Measurements from ENCODE around the gene ADGRV1. TPM values are rescaled to one million over a fixed set of nuclear protein-coding genes. Genes with fewer than 3 reads are reported as not detected.

The ADGRV1 gene
- total RNA-seq, 2 donors from 2014 or later: 1.4 TPM; not detected in 1

DNA sequence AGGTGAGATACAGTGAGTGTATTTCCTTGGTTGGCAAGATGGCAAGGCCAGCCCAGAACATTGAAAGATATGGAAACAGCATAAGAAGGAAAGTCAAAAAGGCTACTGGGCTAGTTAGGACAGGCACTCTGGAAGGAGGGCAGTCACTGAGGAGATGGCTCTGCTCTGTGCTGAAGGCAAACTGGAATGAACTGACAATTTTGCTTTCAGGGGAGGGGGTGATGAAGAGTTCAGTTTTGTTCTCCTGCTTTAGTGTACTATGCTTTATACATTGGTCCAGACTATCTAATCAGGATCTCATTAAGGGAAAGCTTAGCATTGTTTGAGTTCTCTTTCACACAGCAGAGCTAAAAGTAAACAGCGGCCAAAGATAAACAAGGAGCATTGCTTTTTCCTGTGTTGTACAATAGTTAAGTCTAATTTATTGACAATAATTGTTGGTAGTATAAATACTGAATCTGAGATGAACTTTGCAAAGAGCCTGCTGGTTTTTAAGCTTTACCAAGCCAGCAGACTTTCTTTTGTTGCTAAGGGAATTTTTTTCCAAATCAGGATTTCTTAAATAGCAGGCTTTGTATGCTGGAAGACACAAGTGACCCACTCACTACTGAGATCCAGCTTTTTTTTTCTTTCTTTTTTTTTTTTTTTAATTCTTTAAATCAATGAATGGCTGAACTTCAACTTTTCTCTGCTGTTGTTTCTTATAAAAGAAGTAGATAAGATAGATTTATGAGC is 469.0 kb downstream of the ADGRV1 start:
- H3K27ac ChIP-seq: no peak overlapping the region
- ATAC-seq (ENCODE audit: insufficient number of reproducible peaks, low FRiP score, low read depth) (no peak), DNase-seq (ENCODE audit: low spot score) (no peak)

DNA sequence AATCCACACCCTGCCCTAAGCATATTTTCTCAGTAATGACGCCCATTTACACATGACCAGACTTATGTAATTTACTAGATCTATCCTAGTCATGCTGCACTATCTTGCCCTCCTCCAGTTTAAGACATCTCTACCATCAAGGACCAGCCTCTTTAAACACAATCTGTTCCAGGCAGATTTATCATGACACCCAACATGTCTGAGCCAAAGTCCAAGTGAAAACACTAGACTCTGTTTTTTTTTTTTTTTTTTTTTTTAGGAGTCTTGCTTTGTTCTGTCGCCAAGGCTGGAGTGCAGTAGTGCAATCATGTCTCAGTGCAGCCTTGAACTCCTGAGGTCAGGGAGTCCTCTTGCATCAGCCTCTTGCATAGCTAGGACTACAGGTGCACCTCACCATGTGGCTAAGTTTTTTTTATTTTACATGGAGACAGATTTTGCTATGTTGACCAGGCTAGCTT is 469.9 kb downstream of the ADGRV1 start:
- H3K36me3 ChIP-seq: no peaks in the 10 kb centered on the region
- no peak overlapping the region for H3K27ac ChIP-seq
- DNase-seq (ENCODE audit: low spot score): no peak
- H3K9me3 ChIP-seq: no peaks in the 10 kb centered on the region
- H3K4me1 ChIP-seq (ENCODE audit: control insufficient read depth in 1 of 2, low read depth in 2 of 2): no peaks in the 10 kb centered on the region
- TF ChIP-seq, protein P1, sequence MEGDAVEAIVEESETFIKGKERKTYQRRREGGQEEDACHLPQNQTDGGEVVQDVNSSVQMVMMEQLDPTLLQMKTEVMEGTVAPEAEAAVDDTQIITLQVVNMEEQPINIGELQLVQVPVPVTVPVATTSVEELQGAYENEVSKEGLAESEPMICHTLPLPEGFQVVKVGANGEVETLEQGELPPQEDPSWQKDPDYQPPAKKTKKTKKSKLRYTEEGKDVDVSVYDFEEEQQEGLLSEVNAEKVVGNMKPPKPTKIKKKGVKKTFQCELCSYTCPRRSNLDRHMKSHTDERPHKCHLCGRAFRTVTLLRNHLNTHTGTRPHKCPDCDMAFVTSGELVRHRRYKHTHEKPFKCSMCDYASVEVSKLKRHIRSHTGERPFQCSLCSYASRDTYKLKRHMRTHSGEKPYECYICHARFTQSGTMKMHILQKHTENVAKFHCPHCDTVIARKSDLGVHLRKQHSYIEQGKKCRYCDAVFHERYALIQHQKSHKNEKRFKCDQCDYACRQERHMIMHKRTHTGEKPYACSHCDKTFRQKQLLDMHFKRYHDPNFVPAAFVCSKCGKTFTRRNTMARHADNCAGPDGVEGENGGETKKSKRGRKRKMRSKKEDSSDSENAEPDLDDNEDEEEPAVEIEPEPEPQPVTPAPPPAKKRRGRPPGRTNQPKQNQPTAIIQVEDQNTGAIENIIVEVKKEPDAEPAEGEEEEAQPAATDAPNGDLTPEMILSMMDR (IDR thresholded peaks at IDR 0.05): no peak
- no peaks in the 10 kb centered on the region for H3K27me3 ChIP-seq (replicated peaks; ENCODE audit: insufficient read depth)
- H3K4me3 ChIP-seq: no peak overlapping the region
- ATAC-seq (ENCODE audit: insufficient number of reproducible peaks, low FRiP score, low read depth): no peak

More for the DNA sequence above, 469.0 kb downstream of the ADGRV1 start:
- Histone ChIP-seq H3K4me3 (no peak overlapping the region), H3K9me3 (no peaks in the 10 kb centered on the region), H3K4me1 (ENCODE audit: control insufficient read depth in 1 of 2, low read depth in 2 of 2) (no peaks in the 10 kb centered on the region), H3K27me3 (replicated peaks; ENCODE audit: insufficient read depth) (no peaks in the 10 kb centered on the region), H3K36me3 (no peaks in the 10 kb centered on the region)
- TF ChIP-seq, protein P1 (IDR thresholded peaks at IDR 0.05): no peak

DNA sequence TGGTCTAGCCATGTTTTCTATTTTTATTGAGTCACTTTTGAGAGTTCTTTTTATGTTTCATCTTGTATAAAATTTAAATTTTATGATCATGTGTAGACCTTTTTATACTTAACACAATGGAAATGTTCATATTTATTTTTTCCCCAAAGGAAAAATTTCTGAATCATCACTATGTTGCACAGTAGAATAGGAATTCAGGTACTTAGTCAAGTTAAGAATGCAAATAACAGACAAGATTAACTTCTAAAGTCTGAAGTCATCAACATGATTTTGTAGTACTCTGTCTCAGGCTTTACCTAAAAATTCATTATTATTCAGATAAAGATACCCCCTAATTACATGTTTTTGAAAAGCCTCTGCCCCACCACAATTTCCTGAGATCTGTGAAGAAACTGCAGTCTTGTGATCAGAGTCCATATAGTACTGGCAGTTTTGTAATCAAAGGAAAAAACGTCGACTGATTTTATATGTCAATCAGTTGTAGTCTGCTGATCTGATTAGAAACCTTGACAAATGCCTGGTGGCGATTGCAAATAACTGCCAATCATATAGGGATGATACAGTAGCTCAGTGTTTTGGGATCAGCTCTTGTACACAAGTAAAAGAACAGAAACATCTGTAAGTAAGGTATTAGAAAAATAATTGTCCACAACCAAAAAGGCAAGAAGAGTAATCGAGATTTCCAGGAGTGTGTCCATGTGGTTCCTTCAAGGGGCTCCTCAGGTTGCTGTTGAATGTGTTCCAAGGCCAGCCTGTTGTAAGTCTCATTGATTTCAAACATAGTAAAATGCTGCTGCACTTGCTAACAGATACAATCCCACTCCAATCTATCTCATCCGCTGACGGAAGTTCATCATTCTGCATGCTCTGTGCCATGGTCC is 472.2 kb downstream of the ADGRV1 start:
- TF ChIP-seq, protein P1 (IDR thresholded peaks at IDR 0.05): no peak
- ATAC-seq (ENCODE audit: insufficient number of reproducible peaks, low FRiP score, low read depth) (no peak), DNase-seq (ENCODE audit: low spot score) (no peak)
- H3K4me1 ChIP-seq (ENCODE audit: control insufficient read depth in 1 of 2, low read depth in 2 of 2): no peaks in the 10 kb centered on the region
- no peaks in the 10 kb centered on the region for H3K27me3 ChIP-seq (replicated peaks; ENCODE audit: insufficient read depth)
- no peak overlapping the region for H3K4me3 ChIP-seq
- no peak overlapping the region for H3K27ac ChIP-seq
- no peaks in the 10 kb centered on the region for H3K9me3 ChIP-seq
- no peaks in the 10 kb centered on the region for H3K36me3 ChIP-seq

DNA sequence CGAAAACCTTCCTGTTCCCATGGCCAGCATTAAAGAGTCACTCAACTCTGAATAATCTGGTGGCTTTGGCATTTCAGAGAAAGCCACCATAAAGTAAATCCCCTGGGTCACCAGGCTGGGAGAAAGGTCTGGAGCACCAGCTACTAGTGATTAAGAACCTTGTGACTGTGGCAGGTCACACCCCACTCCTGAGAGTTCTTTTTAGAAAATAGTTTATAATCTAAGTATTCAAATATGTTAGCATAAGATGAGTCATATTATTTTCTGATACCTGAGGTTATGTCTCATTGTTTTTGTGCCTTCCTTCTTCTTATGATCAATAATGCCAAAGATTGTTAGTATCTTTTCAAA is 472.8 kb downstream of the ADGRV1 start:
- no peaks in the 10 kb centered on the region for H3K9me3 ChIP-seq
- no peak for ATAC-seq (ENCODE audit: insufficient number of reproducible peaks, low FRiP score, low read depth)
- no peaks in the 10 kb centered on the region for H3K4me1 ChIP-seq (ENCODE audit: control insufficient read depth in 1 of 2, low read depth in 2 of 2)
- TF ChIP-seq, protein P1 (IDR thresholded peaks at IDR 0.05): no peak
- no peak overlapping the region for H3K27ac ChIP-seq
- no peak overlapping the region for H3K4me3 ChIP-seq
- no peak for DNase-seq (ENCODE audit: low spot score)
- H3K36me3 ChIP-seq: no peaks in the 10 kb centered on the region
- no peaks in the 10 kb centered on the region for H3K27me3 ChIP-seq (replicated peaks; ENCODE audit: insufficient read depth)

DNA sequence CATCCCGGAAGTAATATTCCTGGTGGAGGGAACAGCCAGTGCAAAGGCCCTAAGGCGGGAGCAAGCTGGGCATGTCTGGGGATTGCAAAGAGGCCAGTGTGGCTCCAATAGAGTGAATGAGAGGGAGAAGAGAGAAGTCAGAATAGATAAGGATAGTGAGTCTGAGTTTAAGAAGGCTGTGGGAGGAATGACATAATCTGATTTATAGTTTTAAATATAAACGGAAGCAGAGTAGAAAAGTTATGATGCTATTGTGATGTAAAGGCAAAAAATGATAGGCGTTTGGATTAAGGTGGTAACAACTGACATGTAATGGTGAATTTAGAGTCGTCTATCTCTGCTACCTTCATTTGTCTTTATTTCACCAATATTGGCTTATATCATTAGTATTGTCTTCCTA is 473.5 kb downstream of the ADGRV1 start:
- no peak overlapping the region for H3K27ac ChIP-seq
- H3K36me3 ChIP-seq: no peaks in the 10 kb centered on the region
- TF ChIP-seq, protein P1 (IDR thresholded peaks at IDR 0.05): no peak
- H3K4me3 ChIP-seq: no peak overlapping the region
- no peaks in the 10 kb centered on the region for H3K9me3 ChIP-seq
- DNase-seq (ENCODE audit: low spot score): no peak
- no peak for ATAC-seq (ENCODE audit: insufficient number of reproducible peaks, low FRiP score, low read depth)
- no peaks in the 10 kb centered on the region for H3K27me3 ChIP-seq (replicated peaks; ENCODE audit: insufficient read depth)
- H3K4me1 ChIP-seq (ENCODE audit: control insufficient read depth in 1 of 2, low read depth in 2 of 2): no peaks in the 10 kb centered on the region
